Loucy (cell line): ENCODE results near the gene CCDC178.

Experiments used
- H2AFZ ChIP-seq: fragments of 200-600 bp; sonication (generic); 2 replicates; pipeline ENCODE4 v1.6.0; 2016; ENCODE audit warnings: antibody characterized with exemption, mild to moderate bottlenecking, low read length, moderate library complexity
- H3F3A ChIP-seq: fragments of 200-600 bp; 2 replicates; pipeline ENCODE4 v1.6.0; 2016; ENCODE audit warnings: antibody characterized with exemption, low read depth, mild to moderate bottlenecking
- H3K27me3 ChIP-seq: fragments of 200-600 bp; sonication (generic); 2 replicates; pipeline ENCODE4 v1.6.1; 2014; ENCODE audit warnings: low read length, mild to moderate bottlenecking; ENCODE audit not compliant: insufficient read depth, poor library complexity, severe bottlenecking
- H3K36me3 ChIP-seq: fragments of 200-600 bp; sonication (generic); 2 replicates; pipeline ENCODE4 v1.6.1; 2016; ENCODE audit warnings: low read length; ENCODE audit not compliant: insufficient read depth
- H3K4me1 ChIP-seq: fragments of 200-600 bp; sonication (generic); 2 replicates; pipeline ENCODE4 v1.5.1; 2014; ENCODE audit warnings: low read length, mild to moderate bottlenecking; ENCODE audit not compliant: insufficient read depth, poor library complexity, severe bottlenecking
- H3K4me2 ChIP-seq: fragments of 200-600 bp; sonication (generic); 2 replicates; pipeline ENCODE4 v1.6.0; 2014; ENCODE audit warnings: antibody characterized with exemption, low read length, low read depth, mild to moderate bottlenecking; ENCODE audit not compliant: poor library complexity, severe bottlenecking
- H3K4me3 ChIP-seq: fragments of 200-600 bp; sonication (generic); 2 replicates; pipeline ENCODE4 v1.5.1; 2014; ENCODE audit warnings: low read length, mild to moderate bottlenecking, mixed read lengths; ENCODE audit not compliant: poor library complexity, severe bottlenecking
- H3K79me2 ChIP-seq: fragments of 200-600 bp; sonication (generic); 2 replicates; pipeline ENCODE4 v1.6.1; 2014; ENCODE audit warnings: low read length; ENCODE audit not compliant: insufficient read depth
- H3K9ac ChIP-seq: fragments of 200-600 bp; sonication (generic); 2 replicates; pipeline ENCODE4 v1.6.0; 2014; ENCODE audit warnings: mild to moderate bottlenecking, low read depth, low read length, moderate library complexity; ENCODE audit not compliant: poor library complexity, severe bottlenecking
- H3K9me2 ChIP-seq: fragments of 200-600 bp; sonication (generic); replicated peaks from 2 replicates; pipeline ENCODE4 v1.6.1; 2016; ENCODE audit warnings: low read depth, low read length, mixed read lengths
- H3K9me3 ChIP-seq: fragments of 200-600 bp; sonication (generic); 2 replicates; pipeline ENCODE4 v1.6.1; 2014; ENCODE audit warnings: mild to moderate bottlenecking, antibody characterized with exemption, low read length, low read depth; ENCODE audit not compliant: insufficient read depth
- H4K20me1 ChIP-seq: fragments of 200-600 bp; sonication (generic); 2 replicates; pipeline ENCODE4 v1.6.0; 2014; ENCODE audit warnings: antibody characterized with exemption, low read length, mild to moderate bottlenecking; ENCODE audit not compliant: insufficient read depth, poor library complexity, severe bottlenecking
- CTCF ChIP-seq: fragments of 200-600 bp; sonication (generic); conservative IDR thresholded peaks from 2 replicates; pipeline ENCODE4 v1.5.1; 2014; ENCODE audit warnings: mild to moderate bottlenecking, antibody characterized with exemption, low read length
- EZH2phosphoT487 ChIP-seq: fragments of 200-600 bp; IDR thresholded peaks from 2 replicates; pipeline ENCODE4 v1.6.1; 2018; ENCODE audit warnings: antibody characterized with exemption, mild to moderate bottlenecking, moderate library complexity, borderline replicate concordance

CCDC178 gene

GRCh38 chr18:33369711-33370449 lies 70.6 kb downstream of the CCDC178 start:
- Histone ChIP-seq H3K36me3 (no peaks in the 10 kb centered on the region), H3K9me2 (no peaks in the 10 kb centered on the region), H3K9ac (no peak overlapping the region), H3K4me1 (no peaks in the 10 kb centered on the region), H3K4me3 (no peak overlapping the region), H3K4me2 (no peak overlapping the region), H3K27me3 (no peaks in the 10 kb centered on the region), H3K9me3 (no peaks in the 10 kb centered on the region), H3K79me2 (no peaks in the 10 kb centered on the region), H2AFZ (no peak overlapping the region), H4K20me1 (no peaks in the 10 kb centered on the region), H3F3A (no peaks in the 10 kb centered on the region)
- TF ChIP-seq CTCF (no peak), EZH2phosphoT487 (no peak)

- no peaks in the 10 kb centered on the region for H3K27me3 ChIP-seq
- no peak overlapping the region for H2AFZ ChIP-seq
- no peaks in the 10 kb centered on the region for H3F3A ChIP-seq
- no peaks in the 10 kb centered on the region for H4K20me1 ChIP-seq
- no peak overlapping the region for H3K4me2 ChIP-seq
- no peak for TF ChIP-seq EZH2phosphoT487
- no peak for TF ChIP-seq CTCF
- H3K4me3 ChIP-seq = no peak overlapping the region
- no peaks in the 10 kb centered on the region for H3K9me2 ChIP-seq
- H3K36me3 ChIP-seq = no peaks in the 10 kb centered on the region
- H3K9ac ChIP-seq = no peak overlapping the region
- no peaks in the 10 kb centered on the region for H3K4me1 ChIP-seq
- H3K9me3 ChIP-seq = no peaks in the 10 kb centered on the region
- H3K79me2 ChIP-seq = no peaks in the 10 kb centered on the region
Measured at GRCh38 chr18:33356735-33357134, 83.8 kb downstream of the CCDC178 start.

GRCh38 chr18:33355756-33356155 lies 84.8 kb downstream of the CCDC178 start:
- TF ChIP-seq EZH2phosphoT487 = no peak
- TF ChIP-seq CTCF = no peak
- H3K9me2 ChIP-seq = no peaks in the 10 kb centered on the region
- H3K4me3 ChIP-seq = no peak overlapping the region

More at GRCh38 chr18:33355756-33356155, 84.8 kb downstream of the CCDC178 start:
- Histone ChIP-seq H3K27me3 (no peaks in the 10 kb centered on the region), H3K4me2 (no peak overlapping the region), H3K4me1 (no peaks in the 10 kb centered on the region), H3K9me3 (no peaks in the 10 kb centered on the region), H4K20me1 (no peaks in the 10 kb centered on the region), H3K79me2 (no peaks in the 10 kb centered on the region), H3K9ac (no peak overlapping the region), H3F3A (no peaks in the 10 kb centered on the region), H2AFZ (no peak overlapping the region), H3K36me3 (no peaks in the 10 kb centered on the region)
